Lower lobe of right lung (tissue), 2 donors: ENCODE measurements around the gene OTP. TPM values are rescaled to one million over a fixed set of nuclear protein-coding genes. Genes with fewer than 3 reads are reported as not detected.

Experiments
- ATAC-seq, 2 donors: fragments of 200-7000 bp; cut with Tn5 transposase; one replicate each; pipeline ENCODE4 v1.9.1; 2020 to 2022; ENCODE audit warnings: mild to moderate bottlenecking in 2 of 2, moderate library complexity in 2 of 2
- DNase-seq: peaks from one replicate; pipeline ENCODE4 v3.0.0-alpha.2; 2020
- H3K27ac ChIP-seq: fragments of 200-600 bp; one replicate; pipeline ENCODE4 v1.8.0; 2022
- H3K27me3 ChIP-seq: fragments of 200-600 bp; one replicate; pipeline ENCODE4 v1.8.0; 2022; ENCODE audit warnings: low read depth
- H3K36me3 ChIP-seq: fragments of 200-600 bp; one replicate; pipeline ENCODE4 v1.8.0; 2022; ENCODE audit warnings: mild to moderate bottlenecking
- H3K4me1 ChIP-seq: fragments of 200-600 bp; one replicate; pipeline ENCODE4 v1.8.0; 2022
- H3K4me3 ChIP-seq: fragments of 200-600 bp; one replicate; pipeline ENCODE4 v1.8.0; 2022; ENCODE audit warnings: mild to moderate bottlenecking
- H3K9me3 ChIP-seq: fragments of 200-600 bp; one replicate; pipeline ENCODE4 v1.8.0; 2022
- intact Hi-C: fragments of 100-400 bp; cut with DNase I; formaldehyde crosslinking; loops from one replicate; pipeline ENCODE4 v1.11.0; 2022
- total RNA-seq: library from RNA; stranded (reverse); fragmentation: NEBNext Ultra II Directional; extraction: Animal tissue kit (Norgen Biotek cat#: 25700); gene quantifications from one replicate; pipeline ENCODE4 v1.2.1, GENCODE V29; 2021
- TF ChIP-seq, protein P1 (sequence below): fragments of 200-600 bp; IDR thresholded peaks from one replicate; pipeline ENCODE4 v1.8.0; 2022; ENCODE audit warnings: antibody characterized with exemption, mild to moderate bottlenecking
- donor health status: DM: no; HTN: yes; CAD: no; lungs with severe emphysema.

Gene OTP
- total RNA-seq, 1 donor from 2014 or later: not detected

GRCh38 chr5:77642738-77643653, 4.5 kb upstream of the OTP start:
- Histone ChIP-seq H3K36me3 (no peaks in the 10 kb centered on the region), H3K9me3 (no peaks in the 10 kb centered on the region), H3K27ac (no peak overlapping the region), H3K4me3 (no peak overlapping the region), H3K27me3 (peaks cover 91% of the 10 kb centered on the region), H3K4me1 (peaks cover 22% of the 10 kb centered on the region)
- ATAC-seq (no peak), DNase-seq (no peak)
- TF ChIP-seq, protein P1, sequence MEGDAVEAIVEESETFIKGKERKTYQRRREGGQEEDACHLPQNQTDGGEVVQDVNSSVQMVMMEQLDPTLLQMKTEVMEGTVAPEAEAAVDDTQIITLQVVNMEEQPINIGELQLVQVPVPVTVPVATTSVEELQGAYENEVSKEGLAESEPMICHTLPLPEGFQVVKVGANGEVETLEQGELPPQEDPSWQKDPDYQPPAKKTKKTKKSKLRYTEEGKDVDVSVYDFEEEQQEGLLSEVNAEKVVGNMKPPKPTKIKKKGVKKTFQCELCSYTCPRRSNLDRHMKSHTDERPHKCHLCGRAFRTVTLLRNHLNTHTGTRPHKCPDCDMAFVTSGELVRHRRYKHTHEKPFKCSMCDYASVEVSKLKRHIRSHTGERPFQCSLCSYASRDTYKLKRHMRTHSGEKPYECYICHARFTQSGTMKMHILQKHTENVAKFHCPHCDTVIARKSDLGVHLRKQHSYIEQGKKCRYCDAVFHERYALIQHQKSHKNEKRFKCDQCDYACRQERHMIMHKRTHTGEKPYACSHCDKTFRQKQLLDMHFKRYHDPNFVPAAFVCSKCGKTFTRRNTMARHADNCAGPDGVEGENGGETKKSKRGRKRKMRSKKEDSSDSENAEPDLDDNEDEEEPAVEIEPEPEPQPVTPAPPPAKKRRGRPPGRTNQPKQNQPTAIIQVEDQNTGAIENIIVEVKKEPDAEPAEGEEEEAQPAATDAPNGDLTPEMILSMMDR: no peak
- intact Hi-C loops: no loop called here

DNA sequence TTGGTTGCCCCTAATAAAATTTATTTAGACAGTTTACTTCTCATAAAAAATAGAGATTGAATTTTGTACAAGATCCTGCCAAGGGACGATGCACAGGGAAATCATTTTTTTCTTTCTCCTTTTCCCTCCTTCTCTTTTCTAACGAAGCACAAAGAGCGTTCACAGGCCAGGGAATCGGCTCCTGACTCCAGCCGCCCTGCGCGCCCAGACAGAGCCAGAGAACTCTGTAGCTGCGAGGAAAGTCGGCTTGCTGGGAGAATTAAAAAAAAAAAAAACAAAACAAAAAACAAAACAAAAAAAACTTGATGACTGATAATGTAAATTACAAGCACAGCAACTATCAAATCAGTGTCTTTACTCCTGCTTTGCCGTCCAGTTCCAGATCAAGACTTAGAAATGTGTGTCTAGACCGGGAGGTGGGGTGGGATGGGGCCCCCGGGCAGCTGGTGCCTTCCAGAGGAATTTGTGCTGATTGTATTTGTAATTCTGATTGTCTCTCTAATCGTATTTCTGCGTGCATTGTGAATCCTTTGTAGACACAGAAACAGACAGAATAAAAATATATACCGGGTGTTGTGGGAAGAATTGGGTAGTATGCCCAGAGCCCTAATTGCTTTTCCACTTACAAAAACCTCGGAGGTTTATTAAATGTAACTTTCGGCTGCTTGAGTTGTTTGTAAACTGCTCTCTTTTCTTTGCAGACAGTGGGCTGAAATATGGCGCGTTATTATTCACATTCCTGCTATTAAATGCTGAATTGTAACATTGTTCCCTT, 3.6 kb upstream of the OTP start:
- no peak for ATAC-seq
- intact Hi-C loops: no loop called here
- H3K27me3 ChIP-seq: peaks cover 98% of the 10 kb centered on the region

GRCh38 chr5:77641397-77641943, 3.0 kb upstream of the OTP start:
- H3K36me3 ChIP-seq: no peaks in the 10 kb centered on the region
- no peak overlapping the region for H3K27ac ChIP-seq
- intact Hi-C loops: no loop called here
- ATAC-seq (no peak), DNase-seq (no peak)
- H3K4me1 ChIP-seq: peaks cover 22% of the 10 kb centered on the region
- no peak overlapping the region for H3K4me3 ChIP-seq
- H3K27me3 ChIP-seq: peaks cover 98% of the 10 kb centered on the region
- H3K9me3 ChIP-seq: no peaks in the 10 kb centered on the region
- TF ChIP-seq, protein P1: no peak

More for the DNA sequence above, 3.6 kb upstream of the OTP start:
- Histone ChIP-seq H3K4me3 (no peak overlapping the region), H3K4me1 (peaks cover 22% of the 10 kb centered on the region), H3K27ac (no peak overlapping the region), H3K9me3 (no peaks in the 10 kb centered on the region), H3K36me3 (no peaks in the 10 kb centered on the region)
- no peak for DNase-seq
- TF ChIP-seq, protein P1: no peak

- H3K27me3 ChIP-seq: peaks cover 98% of the 10 kb centered on the region
- H3K4me3 ChIP-seq: no peak overlapping the region
- intact Hi-C loops: no loop called here
- DNase-seq (no peak), ATAC-seq (no peak)
- TF ChIP-seq, protein P1: no peak
- peaks cover 22% of the 10 kb centered on the region for H3K4me1 ChIP-seq
- H3K27ac ChIP-seq: no peak overlapping the region
- no peaks in the 10 kb centered on the region for H3K9me3 ChIP-seq
- no peaks in the 10 kb centered on the region for H3K36me3 ChIP-seq
These were observed 2.3 kb upstream of the OTP start for GRCh38 chr5:77640589-77641396.
